GM21619 (cell line): ENCODE data around the gene CTH.
"Not testable (repeated sequence)": the region's sequence is repeated elsewhere in the genome, so short reads cannot be mapped to it uniquely, and the experiment has no call there.

ENCODE experiments used
- ATAC-seq: cut with Tn5 transposase; IDR thresholded peaks from one replicate; pipeline ENCODE4 v1.9.1; 2021; ENCODE audit not compliant: unreplicated experiment

CTH gene

DNA sequence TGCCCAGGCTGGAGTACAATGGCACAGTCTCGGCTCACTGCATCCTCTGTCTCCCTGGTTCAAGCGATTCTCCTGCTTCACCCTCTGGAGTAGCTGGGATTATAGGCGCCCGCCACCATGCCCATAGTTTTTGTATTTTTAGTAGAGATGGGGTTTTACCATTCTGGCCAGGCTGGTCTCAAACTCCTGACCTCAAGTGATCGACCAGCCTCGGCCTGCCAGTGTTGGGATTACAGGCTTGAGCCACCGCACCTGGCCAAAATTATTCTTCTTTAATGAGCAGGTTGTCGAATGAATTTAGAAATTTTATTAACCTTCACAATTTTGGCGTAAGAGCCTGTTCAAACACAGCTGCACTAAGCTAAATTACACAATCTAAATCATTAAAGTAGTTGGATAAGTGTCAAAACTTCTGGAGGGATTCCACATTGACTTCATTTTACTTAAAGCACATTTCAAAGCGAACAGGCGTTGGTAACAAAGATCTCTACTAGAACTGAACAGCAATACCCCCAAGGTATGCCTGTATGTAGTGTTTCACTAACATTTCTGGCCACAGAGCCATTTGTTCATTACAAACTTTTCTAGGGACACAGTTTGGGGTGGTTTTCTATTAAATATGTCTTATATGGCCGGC lies 5.2 kb upstream of the CTH start:
- ATAC-seq: no peak

DNA sequence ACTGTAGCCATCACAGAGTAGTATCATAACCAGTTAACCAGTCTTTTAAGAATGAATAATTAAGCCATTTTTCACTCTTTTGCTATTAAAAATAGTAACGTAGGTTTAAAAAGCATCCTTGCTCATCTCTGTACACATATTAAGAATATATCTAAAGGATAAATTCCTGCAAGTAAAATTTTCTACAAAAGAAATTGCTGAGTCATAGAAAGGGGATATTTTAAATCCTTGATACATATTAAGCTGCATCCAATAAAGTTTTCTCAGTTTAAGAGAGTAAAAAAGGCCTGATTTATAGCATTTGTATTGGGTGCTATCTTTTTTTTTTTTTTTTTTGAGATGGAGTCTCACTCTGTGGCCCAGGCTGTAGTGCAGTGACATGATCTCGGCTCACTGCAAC lies 1.9 kb upstream of the CTH start:
- ATAC-seq: no peak

GRCh38 chr1:70411360-70411844 lies 334 bp downstream of the CTH start:
- peak; percentile 4 for ATAC-seq

DNA sequence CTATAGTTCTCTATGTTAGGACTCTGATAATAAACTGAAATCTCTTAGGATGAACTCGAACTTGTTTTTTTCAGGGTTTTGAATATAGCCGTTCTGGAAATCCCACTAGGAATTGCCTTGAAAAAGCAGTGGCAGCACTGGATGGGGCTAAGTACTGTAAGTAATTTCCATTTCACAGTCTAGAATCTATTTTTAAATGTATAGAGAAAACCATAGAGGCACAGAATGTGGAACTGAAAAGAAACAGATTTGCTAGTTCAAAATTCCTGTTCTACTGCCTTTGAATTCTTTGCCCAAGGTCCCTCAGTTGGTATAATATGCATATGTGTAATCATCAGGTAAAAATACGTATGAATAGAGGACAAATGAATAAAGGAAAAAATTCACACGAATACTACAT lies 4.8 kb downstream of the CTH start:
- ATAC-seq: no peak

GRCh38 chr1:70418973-70419734 lies 8.1 kb downstream of the CTH start:
- ATAC-seq: not testable (repeated sequence)

DNA sequence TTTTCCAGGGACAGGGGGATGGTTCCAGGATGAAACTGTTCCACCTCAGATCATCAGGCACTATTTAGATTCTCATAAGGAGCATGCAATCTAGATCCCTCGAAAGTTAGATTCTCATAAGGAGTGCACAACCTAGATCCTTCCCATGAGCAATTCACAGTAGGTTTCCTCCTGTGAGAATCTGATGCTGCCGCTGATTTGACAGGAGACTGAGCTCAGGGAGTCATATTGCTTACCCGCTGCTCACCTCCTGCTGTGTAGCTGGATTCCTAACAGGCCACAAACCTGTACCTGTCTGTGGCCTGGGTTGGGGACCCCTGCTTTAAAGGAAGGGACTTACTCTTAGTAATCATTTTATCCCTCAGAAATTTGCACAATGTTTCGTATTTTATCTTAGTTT lies 9.3 kb downstream of the CTH start:
- ATAC-seq: no peak

GRCh38 chr1:70426154-70427131 lies 15.4 kb downstream of the CTH start:
- no peak for ATAC-seq

DNA sequence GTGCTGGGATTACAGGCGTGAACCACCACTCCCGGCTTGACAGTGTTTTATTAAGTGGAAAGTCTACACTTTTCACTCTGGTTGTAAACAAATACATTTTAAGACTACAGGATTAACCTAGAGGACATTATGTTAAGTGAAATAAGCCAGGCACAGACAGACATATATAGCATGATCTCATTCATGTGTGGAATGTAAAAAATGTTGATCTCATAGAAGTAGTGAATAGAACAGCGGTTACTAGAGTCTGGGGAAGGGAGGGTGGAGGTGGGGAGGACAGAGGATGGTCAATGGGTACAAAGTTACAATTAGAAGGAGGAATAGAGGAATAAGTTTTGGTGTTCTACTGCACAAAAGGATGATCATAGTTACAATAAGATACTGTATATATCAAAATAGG lies 16.9 kb downstream of the CTH start:
- no peak for ATAC-seq

- ATAC-seq: no peak
Observed at GRCh38 chr1:70429219-70429618, 18.2 kb downstream of the CTH start.

DNA sequence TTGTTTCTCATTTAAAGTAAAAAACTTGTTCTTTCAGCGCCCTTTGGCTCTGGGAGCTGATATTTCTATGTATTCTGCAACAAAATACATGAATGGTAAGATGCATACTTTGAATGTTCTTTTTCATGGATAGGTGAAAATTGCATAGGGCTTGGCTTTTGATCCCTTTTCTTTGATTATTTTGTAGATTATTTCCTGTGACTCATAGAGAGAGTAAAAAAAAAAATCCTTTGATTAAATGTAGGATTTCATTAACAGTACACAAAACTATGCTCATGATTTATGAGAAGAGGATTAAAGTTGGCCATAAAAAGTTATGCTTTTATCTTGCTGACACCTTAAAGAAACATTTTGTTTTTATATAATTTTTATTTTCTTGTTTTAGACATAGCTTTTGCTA lies 18.7 kb downstream of the CTH start:
- no peak for ATAC-seq

DNA sequence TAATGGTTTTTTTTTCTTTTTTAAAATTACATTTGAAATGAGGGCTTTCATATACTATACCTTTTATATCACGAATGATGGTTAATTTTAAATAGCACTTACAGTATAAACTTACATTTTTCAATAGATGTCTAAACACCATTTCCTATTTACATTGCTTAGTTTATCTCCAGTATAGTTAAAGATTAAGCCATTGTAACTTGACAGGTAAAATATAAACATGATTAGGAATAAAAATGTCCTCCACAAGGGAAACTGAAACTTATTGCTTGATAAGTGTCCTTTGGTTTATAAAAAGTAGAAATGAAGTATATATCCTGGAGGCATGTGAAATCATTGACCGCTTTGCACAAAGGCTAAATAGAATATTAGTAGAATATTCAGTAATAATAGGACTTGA lies 20.2 kb downstream of the CTH start:
- ATAC-seq: no peak

DNA sequence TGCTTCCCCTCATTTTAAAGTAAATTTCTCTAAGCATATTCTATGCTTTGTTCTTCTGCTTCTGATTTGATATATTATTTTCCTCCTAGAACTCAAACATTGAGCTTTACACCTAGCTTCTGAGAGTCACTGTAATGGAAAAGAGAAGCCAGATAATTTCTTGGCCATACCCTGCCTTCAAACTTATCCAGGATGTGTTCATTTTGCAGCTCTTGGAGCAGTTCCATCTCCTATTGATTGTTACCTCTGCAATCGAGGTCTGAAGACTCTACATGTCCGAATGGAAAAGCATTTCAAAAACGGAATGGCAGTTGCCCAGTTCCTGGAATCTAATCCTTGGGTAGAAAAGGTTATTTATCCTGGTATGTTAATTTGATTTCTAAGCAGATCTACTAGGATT lies 20.8 kb downstream of the CTH start:
- no peak for ATAC-seq

GRCh38 chr1:70434253-70434859 lies 23.3 kb downstream of the CTH start:
- no peak for ATAC-seq

- no peak for ATAC-seq
Observed at GRCh38 chr1:70436622-70437251, 25.7 kb downstream of the CTH start.

GRCh38 chr1:70438529-70438928 lies 27.5 kb downstream of the CTH start:
- no peak for ATAC-seq

DNA sequence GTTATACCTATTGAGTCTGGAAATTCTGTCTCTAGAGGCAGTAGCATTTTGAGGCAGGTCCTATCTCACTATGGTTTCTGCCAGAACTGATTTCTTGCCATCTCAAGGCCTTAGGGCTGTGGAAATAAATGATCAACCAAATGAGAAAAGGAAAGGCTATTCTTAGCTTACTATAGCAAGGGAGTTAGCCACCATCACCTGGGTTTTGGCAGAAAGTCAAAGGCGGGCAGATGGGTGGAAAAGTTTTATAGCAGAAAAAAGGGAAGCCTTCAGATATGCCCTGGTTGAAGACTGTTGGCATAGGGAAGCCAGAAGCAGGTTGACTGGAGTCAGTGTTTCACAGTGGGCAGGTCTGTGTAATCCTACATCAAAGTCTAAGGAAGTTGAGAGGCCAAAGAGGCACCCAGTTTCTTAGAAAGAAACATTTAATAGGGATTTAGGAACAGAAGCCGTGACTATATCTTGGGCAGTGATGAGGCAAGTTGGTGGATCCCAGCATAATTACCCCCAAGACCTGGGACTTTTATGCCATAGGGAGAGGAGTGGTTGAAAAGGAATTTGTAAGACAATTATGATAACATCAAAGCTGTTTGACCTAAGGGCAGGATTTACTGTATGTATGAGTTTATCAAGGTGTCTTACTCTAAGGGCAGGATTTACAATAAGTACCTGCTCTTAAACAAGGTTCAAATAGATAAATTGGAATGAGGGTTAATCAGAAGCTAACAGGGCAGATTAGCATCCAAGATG lies 29.7 kb downstream of the CTH start:
- ATAC-seq: no peak

- ATAC-seq: no peak
Observed at GRCh38 chr1:70441392-70442035, 30.4 kb downstream of the CTH start.

DNA sequence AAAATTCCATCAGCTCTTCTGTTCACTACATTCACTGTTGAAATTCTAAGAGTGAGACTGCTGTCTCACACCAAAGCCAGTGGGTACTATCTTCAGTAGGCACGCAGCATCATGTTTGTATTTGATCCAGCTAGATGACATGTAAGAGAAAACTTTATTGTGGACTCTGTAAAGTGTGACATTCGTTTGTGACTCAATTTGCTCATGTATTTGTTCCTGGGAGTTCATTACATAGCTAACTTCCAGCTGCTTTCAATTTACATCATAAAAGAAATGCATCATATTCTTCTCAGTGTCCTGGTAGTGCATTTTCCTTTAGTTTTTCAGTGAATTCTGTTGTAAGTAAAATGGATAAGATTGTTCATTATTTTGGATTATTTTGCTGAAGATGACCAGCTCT lies 31.4 kb downstream of the CTH start:
- ATAC-seq: no peak

DNA sequence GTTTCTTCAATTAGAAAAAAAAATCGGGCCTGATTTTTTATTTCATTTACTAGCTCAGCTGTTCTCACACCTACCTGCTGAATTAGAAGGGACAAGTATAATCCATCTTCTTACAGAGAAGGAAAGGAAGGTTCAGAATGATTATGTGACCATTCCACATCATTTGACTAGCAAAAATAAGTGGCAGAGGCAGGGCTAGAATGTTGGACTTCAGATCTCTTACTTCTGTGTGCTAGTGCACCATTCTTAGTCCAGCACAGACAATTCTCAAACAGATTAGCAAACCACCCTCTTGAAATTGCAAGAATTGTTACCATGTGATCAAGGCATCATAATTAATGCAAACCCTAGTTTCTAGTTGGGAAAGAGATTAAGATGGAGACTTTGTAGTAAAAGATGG lies 32.7 kb downstream of the CTH start:
- ATAC-seq: no peak
